ENCODE measurements around the gene CDH4.
A peak's percentile ranks its signal among the peaks of the same experiment; 100 is the strongest.

CDH4 gene

DNA sequence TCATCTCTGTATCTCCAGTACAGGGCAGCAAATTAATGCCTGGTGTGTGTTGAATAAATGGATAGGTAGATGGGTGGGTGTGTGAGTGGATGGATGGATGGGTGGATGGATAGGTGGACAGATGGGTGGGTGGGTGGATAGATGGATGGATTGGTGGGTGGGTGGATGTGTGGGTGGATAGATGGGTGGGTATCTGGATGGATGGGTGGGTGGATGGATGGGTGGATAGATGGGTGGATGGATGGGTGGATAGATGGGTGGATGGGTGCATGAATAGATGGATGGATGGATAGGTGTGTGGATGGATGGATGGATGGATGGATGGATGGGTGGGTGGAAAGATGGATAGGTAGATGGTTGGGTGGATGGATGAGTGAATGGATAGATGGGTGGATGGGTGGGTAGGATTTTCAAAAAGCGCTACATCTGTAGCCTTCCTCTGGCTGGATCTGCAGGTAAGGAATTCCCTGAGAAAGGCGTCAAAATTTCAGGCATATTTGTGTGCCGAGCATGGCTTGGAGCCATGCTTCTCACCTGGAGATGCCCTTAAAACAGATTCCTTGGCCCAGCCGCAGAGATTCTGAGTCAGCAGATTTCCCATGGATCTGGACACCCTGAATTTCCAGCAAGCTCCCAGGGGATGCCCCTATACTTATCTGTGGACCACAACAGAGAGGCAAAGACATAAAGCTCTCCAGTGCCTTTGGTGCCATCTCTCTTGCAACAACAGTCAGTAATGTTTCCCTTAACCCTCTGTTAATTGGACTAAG lies 177.6 kb downstream of the CDH4 start:
- H3K9me3 ChIP-seq (ENCODE audit: control insufficient read depth, low read length) = no peaks in the 10 kb centered on the region
- H3K4me1 ChIP-seq (ENCODE audit: control insufficient read depth, insufficient read depth, low read length, poor library complexity, severe bottlenecking) = peaks cover 9% of the 10 kb centered on the region
- no peak overlapping the region for H3K4me3 ChIP-seq (ENCODE audit: extremely low read depth, insufficient read depth, low read length, poor library complexity, severe bottlenecking)
- no peak overlapping the region for H3K27ac ChIP-seq (ENCODE audit: low read depth, low read length, severe bottlenecking)
- H3K36me3 ChIP-seq (ENCODE audit: control insufficient read depth, insufficient read depth, low read length) = no peaks in the 10 kb centered on the region
- WGBS, 2 experiments (ENCODE audit: insufficient coverage in 2 of 2) = 91 to 92% methylated on average over 4 of the region's 4 CpGs

DNA sequence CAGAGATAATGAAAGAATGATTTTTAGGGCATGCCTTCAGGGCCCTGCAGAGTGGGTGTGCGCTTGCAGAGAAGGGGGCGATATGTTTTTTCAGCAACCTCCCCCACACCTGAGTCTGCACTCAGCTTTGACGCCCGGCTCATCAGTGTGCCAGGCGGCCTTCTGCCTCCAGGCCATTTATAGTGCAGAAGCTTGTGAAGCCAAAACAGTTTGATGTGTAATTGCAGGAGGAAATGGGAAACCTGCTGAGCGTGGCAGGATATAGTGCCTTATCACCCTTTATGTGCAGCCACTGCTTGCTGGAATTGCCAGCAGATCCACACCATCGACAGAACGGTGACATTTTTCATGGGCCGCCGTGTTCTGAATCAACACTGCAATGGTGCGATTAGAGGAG lies 178.2 kb downstream of the CDH4 start:
- Histone ChIP-seq H3K27ac (ENCODE audit: low read depth, low read length, severe bottlenecking) (no peak overlapping the region), H3K4me3 (ENCODE audit: extremely low read depth, insufficient read depth, low read length, poor library complexity, severe bottlenecking) (no peak overlapping the region), H3K36me3 (ENCODE audit: control insufficient read depth, insufficient read depth, low read length) (no peaks in the 10 kb centered on the region), H3K4me1 (ENCODE audit: control insufficient read depth, insufficient read depth, low read length, poor library complexity, severe bottlenecking) (peaks cover 13% of the 10 kb centered on the region), H3K9me3 (ENCODE audit: control insufficient read depth, low read length) (no peaks in the 10 kb centered on the region)
- WGBS, 2 experiments (ENCODE audit: insufficient coverage in 2 of 2) = 65 to 83% methylated on average over 7 to 11 of the region's 11 CpGs

DNA sequence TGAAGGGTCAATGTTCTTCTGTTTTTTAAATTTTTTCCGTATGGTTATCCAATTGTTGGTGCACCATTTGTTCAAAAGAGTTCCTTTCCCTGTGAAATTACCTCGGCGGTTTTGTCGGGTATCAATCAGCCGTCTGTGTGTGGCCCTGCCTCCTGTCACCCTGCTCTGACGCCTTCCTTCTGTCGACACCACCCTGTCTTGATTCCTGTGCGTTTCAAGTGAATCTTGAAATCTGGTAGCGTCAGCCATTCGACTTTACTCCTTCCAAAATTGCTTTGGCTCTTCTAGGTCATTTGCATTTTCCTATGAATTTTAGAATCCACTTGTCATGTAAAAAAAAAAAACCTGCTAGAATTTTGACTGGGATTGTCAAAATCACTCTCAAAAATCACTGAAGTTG lies 181.1 kb downstream of the CDH4 start:
- H3K4me1 ChIP-seq (ENCODE audit: control insufficient read depth, insufficient read depth, low read length, poor library complexity, severe bottlenecking) = peaks cover 39% of the 10 kb centered on the region
- 91 to 93% methylated on average over 7 to 8 of the region's 10 CpGs for whole genome bisulfite sequencing, 2 experiments (ENCODE audit: insufficient coverage in 2 of 2)
- H3K4me3 ChIP-seq (ENCODE audit: extremely low read depth, insufficient read depth, low read length, poor library complexity, severe bottlenecking) = no peak overlapping the region
- no peak overlapping the region for H3K27ac ChIP-seq (ENCODE audit: low read depth, low read length, severe bottlenecking)
- no peaks in the 10 kb centered on the region for H3K36me3 ChIP-seq (ENCODE audit: control insufficient read depth, insufficient read depth, low read length)
- no peaks in the 10 kb centered on the region for H3K9me3 ChIP-seq (ENCODE audit: control insufficient read depth, low read length)

DNA sequence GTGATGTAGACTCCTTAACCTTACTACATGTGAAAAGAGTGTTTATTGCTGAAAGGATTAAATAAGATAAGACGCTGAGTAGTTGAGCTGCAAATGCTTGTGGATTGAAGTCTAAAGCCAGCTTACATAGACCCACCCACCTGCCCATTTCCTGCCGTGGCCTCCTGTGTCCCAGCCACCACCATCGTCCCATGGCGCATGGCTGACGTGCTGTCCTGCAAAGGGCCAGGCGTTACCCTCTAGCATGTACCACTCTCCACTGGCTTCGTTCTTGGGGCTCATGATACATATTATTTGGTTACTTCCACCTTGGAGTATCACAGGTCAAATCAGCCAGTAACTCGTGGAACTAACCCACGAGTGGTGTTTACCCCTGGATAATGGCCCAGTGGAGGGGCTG lies 181.8 kb downstream of the CDH4 start:
- peaks cover 42% of the 10 kb centered on the region for H3K4me1 ChIP-seq (ENCODE audit: control insufficient read depth, insufficient read depth, low read length, poor library complexity, severe bottlenecking)
- no peaks in the 10 kb centered on the region for H3K36me3 ChIP-seq (ENCODE audit: control insufficient read depth, insufficient read depth, low read length)
- no peaks in the 10 kb centered on the region for H3K9me3 ChIP-seq (ENCODE audit: control insufficient read depth, low read length)
- no peak overlapping the region for H3K27ac ChIP-seq (ENCODE audit: low read depth, low read length, severe bottlenecking)
- H3K4me3 ChIP-seq (ENCODE audit: extremely low read depth, insufficient read depth, low read length, poor library complexity, severe bottlenecking) = no peak overlapping the region
- WGBS, 2 experiments (ENCODE audit: insufficient coverage in 2 of 2) = 79 to 86% methylated on average over 6 to 9 of the region's 9 CpGs

DNA sequence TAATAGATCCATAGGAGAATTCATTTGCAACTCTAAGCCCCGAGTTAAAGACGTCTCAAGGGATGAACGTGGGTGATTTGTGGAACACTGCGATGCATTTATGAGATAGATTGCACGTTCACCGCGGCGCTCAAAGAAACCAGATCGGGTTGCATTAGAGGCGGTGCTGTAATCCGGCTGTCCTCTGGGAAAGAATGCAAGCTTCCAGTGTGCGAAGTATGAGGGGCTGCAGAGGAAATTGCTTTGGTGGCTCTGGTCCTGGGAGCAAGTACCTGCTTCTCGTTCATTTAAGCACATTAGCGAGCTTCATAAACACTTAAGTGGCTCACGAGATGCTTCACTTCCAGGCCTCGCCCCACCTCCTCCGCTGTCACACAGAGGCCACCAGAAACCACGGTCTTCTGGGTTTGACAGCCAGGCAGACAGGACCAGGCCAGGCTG lies 182.3 kb downstream of the CDH4 start:
- H3K27ac ChIP-seq (ENCODE audit: low read depth, low read length, severe bottlenecking) = peak overlapping the region; percentile 39
- 58 to 68% methylated on average over 18 of the region's 18 CpGs for WGBS, 2 experiments (ENCODE audit: insufficient coverage in 2 of 2)
- no peaks in the 10 kb centered on the region for H3K9me3 ChIP-seq (ENCODE audit: control insufficient read depth, low read length)
- peaks cover 47% of the 10 kb centered on the region for H3K4me1 ChIP-seq (ENCODE audit: control insufficient read depth, insufficient read depth, low read length, poor library complexity, severe bottlenecking)
- no peak overlapping the region for H3K4me3 ChIP-seq (ENCODE audit: extremely low read depth, insufficient read depth, low read length, poor library complexity, severe bottlenecking)
- no peaks in the 10 kb centered on the region for H3K36me3 ChIP-seq (ENCODE audit: control insufficient read depth, insufficient read depth, low read length)

DNA sequence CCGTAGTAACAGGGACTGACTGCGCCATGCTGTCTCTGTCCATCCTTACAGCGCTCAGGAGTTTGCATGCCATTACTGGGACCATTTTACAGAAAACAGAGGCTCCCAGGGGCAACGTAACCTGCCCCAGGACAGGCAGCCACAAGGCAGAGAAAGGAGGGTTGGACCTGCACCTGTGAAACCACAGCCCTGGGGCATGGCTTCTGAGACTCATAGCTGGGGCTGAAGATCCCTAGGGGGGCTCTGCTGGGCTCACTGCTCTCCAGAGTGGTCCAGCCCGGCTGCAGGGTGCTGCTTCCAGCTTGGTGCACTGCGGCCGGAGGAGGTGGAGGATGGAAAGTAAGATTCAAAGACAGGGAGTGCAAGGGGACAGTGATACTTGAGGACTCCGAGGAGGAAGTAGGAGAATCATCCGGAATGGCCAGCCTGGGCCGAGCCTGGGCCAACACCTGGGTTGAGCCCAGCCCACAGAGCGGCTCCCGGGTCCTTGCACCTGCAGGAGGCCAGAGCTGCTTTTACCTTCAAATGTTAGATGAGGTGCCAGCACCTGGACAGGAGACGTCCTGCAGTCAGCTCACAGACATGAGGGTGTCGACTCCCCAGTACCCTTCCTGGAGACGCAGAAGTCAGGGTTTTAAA lies 183.2 kb downstream of the CDH4 start:
- Histone ChIP-seq H3K27ac (ENCODE audit: low read depth, low read length, severe bottlenecking) (peak overlapping the region; percentile 39), H3K36me3 (ENCODE audit: control insufficient read depth, insufficient read depth, low read length) (no peaks in the 10 kb centered on the region), H3K4me3 (ENCODE audit: extremely low read depth, insufficient read depth, low read length, poor library complexity, severe bottlenecking) (no peak overlapping the region), H3K4me1 (ENCODE audit: control insufficient read depth, insufficient read depth, low read length, poor library complexity, severe bottlenecking) (peaks cover 50% of the 10 kb centered on the region), H3K9me3 (ENCODE audit: control insufficient read depth, low read length) (no peaks in the 10 kb centered on the region)
- WGBS, 2 experiments (ENCODE audit: insufficient coverage in 2 of 2) = 91 to 93% methylated on average over 15 of the region's 15 CpGs

DNA sequence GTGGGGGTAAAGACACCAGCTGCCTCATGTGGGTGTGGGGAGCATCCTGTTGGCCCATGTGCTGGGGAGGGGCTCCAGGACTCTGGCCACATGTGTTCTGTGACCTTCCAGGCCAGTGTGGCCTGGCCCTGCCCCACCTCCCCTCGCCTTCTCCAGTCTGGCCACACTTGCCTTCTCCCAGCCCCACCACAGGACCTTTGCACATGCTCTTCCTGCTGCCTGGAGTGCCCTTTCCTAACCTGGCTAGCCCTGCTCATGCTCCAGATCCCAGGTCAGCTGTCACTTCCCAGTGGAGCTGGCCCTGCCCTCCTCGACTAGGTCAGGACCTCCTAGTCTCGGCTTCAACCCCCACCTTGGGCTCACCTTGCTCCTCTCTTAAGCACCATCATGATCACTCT lies 183.8 kb downstream of the CDH4 start:
- 69 to 83% methylated on average over 2 to 3 of the region's 3 CpGs for WGBS, 2 experiments (ENCODE audit: insufficient coverage in 2 of 2)
- no peak overlapping the region for H3K4me3 ChIP-seq (ENCODE audit: extremely low read depth, insufficient read depth, low read length, poor library complexity, severe bottlenecking)
- no peaks in the 10 kb centered on the region for H3K9me3 ChIP-seq (ENCODE audit: control insufficient read depth, low read length)
- H3K27ac ChIP-seq (ENCODE audit: low read depth, low read length, severe bottlenecking) = peak overlapping the region; percentile 98
- H3K4me1 ChIP-seq (ENCODE audit: control insufficient read depth, insufficient read depth, low read length, poor library complexity, severe bottlenecking) = peaks cover 50% of the 10 kb centered on the region
- H3K36me3 ChIP-seq (ENCODE audit: control insufficient read depth, insufficient read depth, low read length) = no peaks in the 10 kb centered on the region

DNA sequence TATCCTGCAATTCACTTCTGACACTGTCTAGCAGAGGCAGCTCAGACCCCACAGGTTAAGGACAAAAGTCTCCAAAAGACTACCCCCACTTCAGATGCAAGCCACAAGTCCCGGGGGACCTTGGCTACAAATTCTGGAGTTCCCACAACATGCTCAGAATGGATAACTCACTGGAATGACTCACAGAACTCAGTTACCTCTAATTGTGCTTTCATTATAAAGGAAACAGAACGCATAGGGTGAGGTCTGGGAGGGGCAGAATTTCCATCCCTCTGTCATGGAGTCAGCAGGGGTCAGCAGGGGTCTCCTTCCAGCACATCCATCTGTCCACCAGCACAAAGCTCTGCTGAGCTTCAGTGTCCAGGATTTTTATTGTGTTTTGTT lies 184.2 kb downstream of the CDH4 start:
- H3K4me3 ChIP-seq (ENCODE audit: extremely low read depth, insufficient read depth, low read length, poor library complexity, severe bottlenecking) = no peak overlapping the region
- peaks cover 50% of the 10 kb centered on the region for H3K4me1 ChIP-seq (ENCODE audit: control insufficient read depth, insufficient read depth, low read length, poor library complexity, severe bottlenecking)
- no peaks in the 10 kb centered on the region for H3K36me3 ChIP-seq (ENCODE audit: control insufficient read depth, insufficient read depth, low read length)
- peak overlapping the region; percentile 98 for H3K27ac ChIP-seq (ENCODE audit: low read depth, low read length, severe bottlenecking)
- H3K9me3 ChIP-seq (ENCODE audit: control insufficient read depth, low read length) = no peaks in the 10 kb centered on the region
- WGBS, 2 experiments (ENCODE audit: insufficient coverage in 2 of 2) = 0% methylated on average over 1 of the region's 2 CpGs; no CpG with 5 or more reads in 1 of the 2 experiments

DNA sequence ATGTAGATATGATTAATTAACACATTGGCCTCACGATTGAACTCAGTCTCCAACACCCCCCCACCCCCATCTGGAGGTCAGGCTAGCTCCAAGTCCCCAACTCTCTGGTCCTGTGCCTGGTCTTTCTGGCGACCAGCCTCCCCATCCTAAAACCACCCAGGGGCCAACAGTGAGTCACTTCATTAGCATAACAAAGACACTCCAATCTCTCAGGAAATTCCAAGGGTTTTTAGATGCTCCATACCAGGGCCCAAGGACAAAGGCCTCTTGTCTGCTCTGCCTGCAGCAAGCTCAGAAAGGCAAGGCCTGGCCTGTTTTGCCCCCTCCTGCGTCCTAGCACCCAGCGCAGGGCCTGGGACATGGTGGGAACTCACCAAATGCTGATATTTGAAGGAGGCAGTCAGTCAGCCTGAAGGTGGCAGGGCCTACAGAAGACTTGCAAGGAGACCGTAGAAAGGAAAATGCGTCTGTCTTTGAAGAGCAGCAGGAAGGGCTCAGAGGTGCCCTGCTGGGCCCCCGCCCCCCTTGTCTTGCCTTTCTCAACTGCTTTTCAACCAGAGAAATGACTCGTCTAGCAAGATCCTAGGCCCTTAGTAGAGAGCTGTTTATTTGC lies 184.7 kb downstream of the CDH4 start:
- H3K4me1 ChIP-seq (ENCODE audit: control insufficient read depth, insufficient read depth, low read length, poor library complexity, severe bottlenecking) = peaks cover 50% of the 10 kb centered on the region
- H3K27ac ChIP-seq (ENCODE audit: low read depth, low read length, severe bottlenecking) = peak overlapping the region; percentile 98
- H3K9me3 ChIP-seq (ENCODE audit: control insufficient read depth, low read length) = no peaks in the 10 kb centered on the region
- no peaks in the 10 kb centered on the region for H3K36me3 ChIP-seq (ENCODE audit: control insufficient read depth, insufficient read depth, low read length)
- 0 to 1% methylated on average over 4 to 5 of the region's 8 CpGs for WGBS, 2 experiments (ENCODE audit: insufficient coverage in 2 of 2)
- no peak overlapping the region for H3K4me3 ChIP-seq (ENCODE audit: extremely low read depth, insufficient read depth, low read length, poor library complexity, severe bottlenecking)

DNA sequence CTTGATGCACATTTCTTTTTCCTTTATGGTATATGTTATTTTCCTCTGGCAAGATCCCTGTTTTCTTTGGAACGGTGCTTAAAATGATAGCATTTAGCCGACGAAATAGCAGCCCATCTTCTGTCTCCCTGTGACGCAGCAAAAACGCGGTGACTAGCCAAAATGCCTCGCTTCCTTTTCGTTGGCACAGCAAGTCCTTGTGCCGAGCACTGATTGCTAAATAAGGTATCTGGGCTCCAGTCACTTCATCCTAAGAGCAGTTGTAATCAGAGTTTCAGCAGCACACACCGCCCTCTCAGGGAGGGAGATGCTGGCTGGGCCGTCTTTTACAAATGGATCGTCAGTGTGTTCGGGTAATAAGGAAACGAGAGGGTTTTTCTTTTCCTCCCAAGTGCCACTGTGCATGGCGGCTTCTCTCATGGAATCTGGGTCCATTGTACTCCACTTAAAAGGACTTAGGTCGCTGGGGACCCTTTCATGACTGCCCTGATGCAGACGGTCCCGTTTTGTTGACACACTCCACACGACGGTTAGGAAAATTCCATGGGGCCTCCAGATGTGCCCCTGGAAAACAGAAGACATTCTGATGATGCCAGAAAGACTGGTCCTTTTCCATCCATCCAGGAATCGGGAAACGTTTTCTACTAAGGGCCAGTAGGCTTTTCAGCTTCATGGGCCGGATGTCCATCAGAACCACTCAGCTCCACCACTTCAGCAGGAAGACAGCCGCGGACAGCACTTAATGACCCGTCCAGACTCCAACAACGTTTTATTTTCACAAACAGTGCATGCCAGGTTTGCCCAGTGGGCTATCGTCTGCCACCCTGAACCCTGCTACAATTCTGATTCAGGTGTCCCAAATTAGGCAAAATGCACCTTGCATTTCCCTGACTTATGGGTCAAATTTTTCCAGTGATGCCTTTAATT lies 185.5 kb downstream of the CDH4 start:
- Histone ChIP-seq H3K4me3 (ENCODE audit: extremely low read depth, insufficient read depth, low read length, poor library complexity, severe bottlenecking) (no peak overlapping the region), H3K27ac (ENCODE audit: low read depth, low read length, severe bottlenecking) (peak overlapping the region; percentile 98), H3K9me3 (ENCODE audit: control insufficient read depth, low read length) (no peaks in the 10 kb centered on the region), H3K4me1 (ENCODE audit: control insufficient read depth, insufficient read depth, low read length, poor library complexity, severe bottlenecking) (peaks cover 50% of the 10 kb centered on the region), H3K36me3 (ENCODE audit: control insufficient read depth, insufficient read depth, low read length) (no peaks in the 10 kb centered on the region)
- WGBS, 2 experiments (ENCODE audit: insufficient coverage in 2 of 2) = 27 to 33% methylated on average over 27 of the region's 28 CpGs

All from mesodermal cell (in vitro differentiated cells).